Cardiac muscle cell (in vitro differentiated cells and primary cell): ENCODE results near the gene CDIP1. TPM values are rescaled to one million over a fixed set of nuclear protein-coding genes. Genes with fewer than 3 reads are reported as not detected.
"Not testable (repeated sequence)": the region's sequence is repeated elsewhere in the genome, so short reads cannot be mapped to it uniquely, and the experiment has no call there.

Experiments
- DNase-seq, 2 donors: peaks; one replicate each; pipeline versions ENCODE4 v3.0.0 to v3.0.0-alpha.2; 2010 to 2017; ENCODE audit warnings: low read depth in 1 of 2, low spot score in 1 of 2
- H3K27ac ChIP-seq: fragments of 200-600 bp; sonication (generic); 2 replicates; pipeline ENCODE4 v1.5.1; 2016
- H3K27me3 ChIP-seq: fragments of 200-600 bp; sonication (generic); 2 replicates; pipeline ENCODE4 v1.6.0; 2016; ENCODE audit warnings: control low read depth
- H3K36me3 ChIP-seq: fragments of 200-600 bp; sonication (generic); 2 replicates; pipeline ENCODE4 v1.5.1; 2016; ENCODE audit warnings: control low read depth
- H3K4me1 ChIP-seq: fragments of 200-600 bp; sonication (generic); 2 replicates; pipeline ENCODE4 v1.8.1; 2017; ENCODE audit warnings: low read depth, mild to moderate bottlenecking, mixed run types
- H3K4me3 ChIP-seq: fragments of 200-600 bp; sonication (generic); 2 replicates; pipeline ENCODE4 v1.5.1; 2016; ENCODE audit warnings: mild to moderate bottlenecking
- H3K9me3 ChIP-seq: fragments of 200-600 bp; sonication (generic); 2 replicates; pipeline ENCODE4 v1.5.1; 2017; ENCODE audit warnings: low read depth, mild to moderate bottlenecking, control low read depth
- CTCF ChIP-seq: IDR thresholded peaks from 2 replicates; pipeline ENCODE4 v1.5.1; 2012; ENCODE audit warnings: low read depth, mild to moderate bottlenecking, low read length
- polyA plus RNA-seq: library from polyadenylated mRNA; unstranded; fragments of >200 nt; fragmentation: Nextera tagmentation; extraction: Ambion mirVana; gene quantifications from 2 replicates; pipeline ENCODE4 v1.2.1, GENCODE V29; 2016
- total RNA-seq: library from RNA; depleted of rRNA; stranded (reverse); fragments of >200 nt; gene quantifications from 2 replicates; pipeline ENCODE4 v1.2.3, GENCODE V29; 2016

CDIP1 gene
- total and polyA plus RNA-seq, 2 experiments from 2014 or later, result 55.8 to 87.6 TPM

GRCh38 chr16:4576008-4576407, 37.4 kb upstream of the CDIP1 start:
- H3K27me3 ChIP-seq, result no peaks in the 10 kb centered on the region
- H3K36me3 ChIP-seq, result no peaks in the 10 kb centered on the region

GRCh38 chr16:4574919-4575705, 36.5 kb upstream of the CDIP1 start:
- no peak for DNase-seq
- Histone ChIP-seq H3K36me3 (no peaks in the 10 kb centered on the region), H3K9me3 (no peaks in the 10 kb centered on the region), H3K27ac (no peak overlapping the region), H3K4me1 (no peaks in the 10 kb centered on the region), H3K4me3 (no peak overlapping the region), H3K27me3 (no peaks in the 10 kb centered on the region)
- TF ChIP-seq CTCF, result no peak

More at GRCh38 chr16:4576008-4576407, 37.4 kb upstream of the CDIP1 start:
- no peak for DNase-seq
- TF ChIP-seq CTCF, result no peak
- no peaks in the 10 kb centered on the region for H3K9me3 ChIP-seq
- H3K27ac ChIP-seq, result no peak overlapping the region
- H3K4me1 ChIP-seq, result no peaks in the 10 kb centered on the region
- no peak overlapping the region for H3K4me3 ChIP-seq

- H3K4me3 ChIP-seq, H3K9me3 ChIP-seq: not testable (repeated sequence)
These were observed 35.4 kb upstream of the CDIP1 start for GRCh38 chr16:4573926-4574325.

GRCh38 chr16:4572715-4573114, 34.1 kb upstream of the CDIP1 start:
- H3K4me1 ChIP-seq, result no peaks in the 10 kb centered on the region
- TF ChIP-seq CTCF, result no peak
- DNase-seq, result peak in 1 of 2 donors; percentile 36
- H3K36me3 ChIP-seq, result no peaks in the 10 kb centered on the region
- H3K27me3 ChIP-seq, result no peaks in the 10 kb centered on the region
- H3K27ac ChIP-seq, result no peak overlapping the region
- H3K9me3 ChIP-seq, result no peaks in the 10 kb centered on the region
- no peak overlapping the region for H3K4me3 ChIP-seq

More at GRCh38 chr16:4573926-4574325, 35.4 kb upstream of the CDIP1 start:
- not testable (repeated sequence) for H3K27ac ChIP-seq, H3K4me1 ChIP-seq, H3K36me3 ChIP-seq, H3K27me3 ChIP-seq, DNase-seq

- Histone ChIP-seq H3K4me1 (no peaks in the 10 kb centered on the region), H3K36me3 (no peaks in the 10 kb centered on the region), H3K9me3 (no peaks in the 10 kb centered on the region), H3K27ac (no peak overlapping the region), H3K4me3 (no peak overlapping the region), H3K27me3 (no peaks in the 10 kb centered on the region)
- no peak for DNase-seq
- TF ChIP-seq CTCF, result no peak
These were observed 32.2 kb upstream of the CDIP1 start for GRCh38 chr16:4570688-4571321.

- no peaks in the 10 kb centered on the region for H3K27me3 ChIP-seq
- no peak for TF ChIP-seq CTCF
- no peak for DNase-seq
- no peak overlapping the region for H3K4me3 ChIP-seq
- no peak overlapping the region for H3K27ac ChIP-seq
- H3K9me3 ChIP-seq, result no peaks in the 10 kb centered on the region
- no peaks in the 10 kb centered on the region for H3K4me1 ChIP-seq
- no peaks in the 10 kb centered on the region for H3K36me3 ChIP-seq
These were observed 31.5 kb upstream of the CDIP1 start for GRCh38 chr16:4570086-4570485.
